Mesenchymal stem cell (in vitro differentiated cells and primary cell): Measurements from ENCODE around the gene MYCBP.

Experiments
- DNase-seq: peaks from one replicate; pipeline ENCODE4 v3.0.0-alpha.2; 2013
- H2AFZ ChIP-seq: one replicate; pipeline ENCODE4 v1.6.1; 2013; ENCODE audit warnings: low read depth, mild to moderate bottlenecking, control low read depth, inconsistent platforms, low read length, moderate library complexity
- H2AK5ac ChIP-seq: 2 replicates; pipeline ENCODE4 v1.6.1; 2013; ENCODE audit warnings: low read length, moderate library complexity, mild to moderate bottlenecking, inconsistent platforms; ENCODE audit not compliant: severe bottlenecking
- H2BK120ac ChIP-seq: one replicate; pipeline ENCODE4 v1.6.1; 2013; ENCODE audit warnings: low read depth, mild to moderate bottlenecking, inconsistent platforms, low read length, moderate library complexity
- H2BK12ac ChIP-seq, 2 experiments: one replicate each; pipeline ENCODE4 v1.6.1; 2013; ENCODE audit warnings: inconsistent platforms in 2 of 2, low read length in 2 of 2, mild to moderate bottlenecking in 2 of 2, moderate library complexity in 2 of 2, control low read depth in 1 of 2
- H2BK15ac ChIP-seq: one replicate; pipeline ENCODE4 v1.6.1; 2013; ENCODE audit warnings: mild to moderate bottlenecking, low read depth, inconsistent platforms; ENCODE audit not compliant: poor library complexity, severe bottlenecking
- H2BK5ac ChIP-seq: 2 replicates; pipeline ENCODE4 v1.6.1; 2013; ENCODE audit warnings: low read depth, mild to moderate bottlenecking, low read length, control low read depth, inconsistent platforms; ENCODE audit not compliant: poor library complexity, severe bottlenecking
- H3K14ac ChIP-seq, 2 experiments: one replicate each; pipeline ENCODE4 v1.6.1; 2013; ENCODE audit warnings: inconsistent platforms in 2 of 2, low read length in 2 of 2, control low read depth in 1 of 2, mild to moderate bottlenecking in 1 of 2, moderate library complexity in 1 of 2
- H3K18ac ChIP-seq, 2 experiments: one replicate each; pipeline ENCODE4 v1.6.1; 2013; ENCODE audit warnings: inconsistent platforms in 2 of 2, low read length in 2 of 2, control low read depth in 1 of 2, low read depth in 1 of 2, mild to moderate bottlenecking in 1 of 2
- H3K23ac ChIP-seq, 2 experiments: one replicate each; pipeline ENCODE4 v1.6.1; 2013; ENCODE audit warnings: inconsistent platforms in 2 of 2, low read length in 2 of 2, mild to moderate bottlenecking in 2 of 2, moderate library complexity in 2 of 2, control low read depth in 1 of 2
- H3K27ac ChIP-seq: 2 replicates; pipeline ENCODE4 v1.5.1; 2013; ENCODE audit warnings: mild to moderate bottlenecking, moderate library complexity, low read length, control low read depth, inconsistent platforms; ENCODE audit not compliant: poor library complexity, severe bottlenecking
- H3K27me3 ChIP-seq, 2 experiments: 2 replicates each; pipeline versions ENCODE4 v1.6.1 to v1.7.0; 2013; ENCODE audit warnings: low read length in 2 of 2, mild to moderate bottlenecking in 2 of 2, moderate library complexity in 2 of 2, control low read depth in 1 of 2, inconsistent platforms in 1 of 2; ENCODE audit not compliant: control insufficient read depth in 1 of 2, insufficient read depth in 1 of 2
- H3K36me3 ChIP-seq, 2 experiments: 2 replicates each; pipeline versions ENCODE4 v1.6.1 to v1.7.0; 2013; ENCODE audit warnings: low read length in 2 of 2, control low read depth in 1 of 2, inconsistent platforms in 1 of 2, low read depth in 1 of 2, mild to moderate bottlenecking in 1 of 2; ENCODE audit not compliant: insufficient read depth in 2 of 2, control insufficient read depth in 1 of 2
- H3K4ac ChIP-seq, 2 experiments: one replicate each; pipeline ENCODE4 v1.6.1; 2013; ENCODE audit warnings: inconsistent platforms in 2 of 2, low read length in 2 of 2, mild to moderate bottlenecking in 2 of 2, moderate library complexity in 2 of 2, control low read depth in 1 of 2, low read depth in 1 of 2
- H3K4me1 ChIP-seq: 2 replicates; pipeline ENCODE4 v1.6.1; 2013; ENCODE audit warnings: low read depth, low read length, control low read depth; ENCODE audit not compliant: control insufficient read depth, insufficient read depth
- H3K4me2 ChIP-seq: 2 replicates; pipeline ENCODE4 v1.6.1; 2013; ENCODE audit warnings: low read length, mild to moderate bottlenecking, inconsistent platforms; ENCODE audit not compliant: poor library complexity, severe bottlenecking
- H3K4me3 ChIP-seq, 2 experiments: 2 replicates each; pipeline versions ENCODE4 v1.5.1 to v1.7.0; 2013; ENCODE audit warnings: low read length in 2 of 2, mild to moderate bottlenecking in 2 of 2, control low read depth in 1 of 2, low read depth in 1 of 2; ENCODE audit not compliant: insufficient read depth in 1 of 2
- H3K79me1 ChIP-seq: replicated peaks from 2 replicates; pipeline ENCODE4 v1.6.1; 2013; ENCODE audit warnings: mild to moderate bottlenecking, control low read depth, low read length, inconsistent platforms; ENCODE audit not compliant: poor library complexity, severe bottlenecking
- H3K9ac ChIP-seq: 2 replicates; pipeline ENCODE4 v1.7.0; 2013; ENCODE audit warnings: mild to moderate bottlenecking, low read length, moderate library complexity
- H3K9me3 ChIP-seq: 2 replicates; pipeline ENCODE4 v1.7.0; 2013; ENCODE audit warnings: mild to moderate bottlenecking, low read length; ENCODE audit not compliant: control insufficient read depth
- H4K8ac ChIP-seq: one replicate; pipeline ENCODE4 v1.6.1; 2013; ENCODE audit warnings: inconsistent platforms, mild to moderate bottlenecking, low read length, moderate library complexity
- H4K91ac ChIP-seq: one replicate; pipeline ENCODE4 v1.6.1; 2013; ENCODE audit warnings: mild to moderate bottlenecking, low read length, inconsistent platforms
- WGBS: methylation state at CpG from one replicate; pipeline ENCODE4 v1.1.7; 2013; ENCODE audit warnings: mixed read lengths; 5-methylcytosine and 5-hydroxymethylcytosine counted together

Gene MYCBP

DNA sequence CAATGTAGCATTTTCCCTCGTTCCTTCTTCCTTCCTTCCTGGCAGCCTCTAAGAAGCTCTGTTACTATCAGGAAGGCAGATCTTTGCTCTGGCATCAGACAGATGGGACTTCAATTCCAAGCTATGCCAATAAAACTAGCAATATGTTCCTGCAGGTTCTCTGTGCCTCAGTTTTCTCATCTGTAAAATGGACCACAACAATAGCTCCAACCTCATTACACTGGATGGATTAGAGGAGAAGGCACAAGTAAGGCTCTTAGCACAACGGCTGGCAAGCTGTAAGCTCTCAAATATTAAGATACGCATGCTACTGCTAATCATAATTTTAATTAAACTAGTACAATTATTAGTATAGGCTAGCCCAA, 40.8 kb downstream of the MYCBP start:
- Histone ChIP-seq H3K79me1 (no peaks in the 10 kb centered on the region), H2AFZ (no peak overlapping the region), H3K27ac (no peak overlapping the region), H3K9ac (no peak overlapping the region), H3K14ac (no peak overlapping the region), H3K36me3 (peaks cover 0 to 5% of the 10 kb centered on the region in 2 experiments), H2BK120ac (no peak overlapping the region), H3K23ac (no peak overlapping the region), H4K91ac (no peak overlapping the region), H3K9me3 (no peaks in the 10 kb centered on the region), H2BK5ac (no peak overlapping the region), H3K4me2 (no peak overlapping the region), H4K8ac (no peak overlapping the region), H2AK5ac (no peak overlapping the region), H3K4me1 (peaks cover 2% of the 10 kb centered on the region), H3K4ac (no peak overlapping the region), H3K4me3 (no peak overlapping the region), H2BK12ac (no peak overlapping the region), H3K18ac (no peak overlapping the region), H3K27me3 (peaks cover 30 to 39% of the 10 kb centered on the region in 2 experiments), H2BK15ac (no peak overlapping the region)
- WGBS: 65% methylated on average over 2 of the region's 3 CpGs
- DNase-seq: no peak

DNA sequence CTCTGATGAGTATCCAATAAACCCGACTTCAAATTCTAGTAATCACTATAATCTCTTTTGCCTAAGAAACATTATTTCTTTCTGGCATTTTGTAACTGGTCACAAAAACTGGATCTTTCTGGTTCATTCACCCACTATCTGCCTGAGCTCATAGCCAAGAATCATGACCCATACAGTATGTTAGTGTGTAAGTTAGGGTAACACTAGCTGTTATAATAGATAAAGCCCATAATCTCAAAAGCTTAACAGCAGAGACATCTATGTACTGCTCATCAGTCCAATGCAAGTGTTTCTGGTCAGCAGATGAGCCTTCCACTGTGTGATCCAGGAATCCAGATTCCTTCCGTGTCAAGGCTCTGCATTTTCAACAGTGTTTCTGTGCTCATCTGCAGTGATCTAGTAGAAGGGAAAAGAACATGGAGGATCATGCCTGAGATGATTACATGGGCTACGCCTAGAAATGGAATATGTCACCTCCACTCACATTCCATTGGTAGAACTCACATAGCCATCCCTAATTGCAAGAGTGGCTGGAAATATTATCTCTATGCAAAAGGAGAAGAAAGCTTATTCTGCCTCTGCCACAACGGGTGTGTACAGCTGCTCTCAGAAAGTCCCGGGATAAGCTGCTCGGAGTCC, 41.3 kb downstream of the MYCBP start:
- Histone ChIP-seq H3K4me3 (no peak overlapping the region), H3K14ac (no peak overlapping the region), H3K4me1 (peaks cover 2% of the 10 kb centered on the region), H3K23ac (no peak overlapping the region), H4K91ac (no peak overlapping the region), H2BK15ac (no peak overlapping the region), H3K4me2 (no peak overlapping the region), H2AK5ac (no peak overlapping the region), H3K79me1 (no peaks in the 10 kb centered on the region), H3K18ac (no peak overlapping the region), H2BK5ac (no peak overlapping the region), H2BK120ac (no peak overlapping the region), H2AFZ (no peak overlapping the region), H3K36me3 (peaks cover 0 to under 1% of the 10 kb centered on the region in 2 experiments), H3K27ac (no peak overlapping the region), H4K8ac (no peak overlapping the region), H3K9me3 (no peaks in the 10 kb centered on the region), H3K4ac (no peak overlapping the region), H2BK12ac (no peak overlapping the region), H3K27me3 (peaks cover 32 to 44% of the 10 kb centered on the region in 2 experiments), H3K9ac (no peak overlapping the region)
- no peak for DNase-seq
- 95% methylated on average over 6 of the region's 6 CpGs for WGBS

DNA sequence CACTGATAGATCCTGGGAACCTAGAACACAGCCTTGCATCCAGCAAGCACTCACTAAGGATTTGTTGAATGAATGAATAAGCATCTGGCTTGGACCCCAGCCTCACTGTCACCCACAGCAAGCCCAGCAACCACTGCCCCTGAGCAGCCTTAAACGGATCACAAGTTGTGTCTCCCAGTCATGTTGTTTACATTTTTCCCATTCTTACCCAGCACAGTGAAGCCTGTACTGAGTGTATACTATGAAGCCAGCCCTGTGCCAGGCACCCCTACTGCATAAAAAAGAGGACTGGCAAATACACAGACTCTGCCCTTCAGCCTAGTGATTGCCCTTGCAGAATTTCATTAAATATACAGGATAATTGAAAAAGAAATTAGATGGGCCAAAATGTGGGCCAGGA, 43.8 kb downstream of the MYCBP start:
- Histone ChIP-seq H3K27me3 (peaks cover 52 to 67% of the 10 kb centered on the region in 2 experiments), H2BK5ac (no peak overlapping the region), H2BK12ac (no peak overlapping the region), H3K27ac (no peak overlapping the region), H4K91ac (peak overlapping the region; percentile 3), H4K8ac (no peak overlapping the region), H3K18ac (no peak overlapping the region), H2BK15ac (no peak overlapping the region), H3K9ac (no peak overlapping the region), H2AFZ (no peak overlapping the region), H3K4me2 (no peak overlapping the region), H3K4ac (no peak overlapping the region), H3K36me3 (no peaks in the 10 kb centered on the region), H3K14ac (no peak overlapping the region), H2BK120ac (no peak overlapping the region), H3K9me3 (no peaks in the 10 kb centered on the region), H3K4me3 (no peak overlapping the region), H3K79me1 (no peaks in the 10 kb centered on the region), H2AK5ac (no peak overlapping the region), H3K23ac (no peak overlapping the region), H3K4me1 (no peaks in the 10 kb centered on the region)
- WGBS: 21% methylated on average over 1 of the region's 1 CpG
- DNase-seq: peak; percentile 26

GRCh38 chr1:38827318-38827717, 45.8 kb downstream of the MYCBP start:
- Histone ChIP-seq H3K4me3 (no peak overlapping the region), H3K18ac (no peak overlapping the region), H3K9me3 (no peaks in the 10 kb centered on the region), H2AK5ac (no peak overlapping the region), H4K8ac (no peak overlapping the region), H4K91ac (no peak overlapping the region), H2BK12ac (no peak overlapping the region), H3K36me3 (no peaks in the 10 kb centered on the region), H2AFZ (no peak overlapping the region), H2BK5ac (no peak overlapping the region), H3K14ac (no peak overlapping the region), H3K27ac (no peak overlapping the region), H3K27me3 (peaks cover 58 to 79% of the 10 kb centered on the region in 2 experiments), H2BK120ac (no peak overlapping the region), H3K4me2 (no peak overlapping the region), H2BK15ac (no peak overlapping the region), H3K79me1 (no peaks in the 10 kb centered on the region), H3K4me1 (no peaks in the 10 kb centered on the region), H3K9ac (no peak overlapping the region), H3K23ac (no peak overlapping the region), H3K4ac (no peak overlapping the region)
- DNase-seq: no peak
- 76% methylated on average over 2 of the region's 2 CpGs for WGBS
